Gastrocnemius medialis (tissue), 4 donors: ENCODE results near the gene TSPAN5. TPM values are rescaled to one million over a fixed set of nuclear protein-coding genes. Genes with fewer than 3 reads are reported as not detected.

Experiments used
- ATAC-seq, 2 donors: fragments of 150-250 bp; one replicate each; pipeline ENCODE4 v1.9.1; 2016
- DNase-seq, 2 donors: peaks; one replicate each; pipeline ENCODE4 v3.0.0-alpha.2; 2019
- H3K27ac ChIP-seq, 4 donors: fragments of 200-600 bp; sonication (generic); 1 replicate in 1 of 4; 2 replicates in 3 of 4; pipeline ENCODE4 v1.5.1; 2016 to 2018; ENCODE audit warnings: mild to moderate bottlenecking in 2 of 4, moderate library complexity in 1 of 4
- H3K27me3 ChIP-seq, 3 donors: fragments of 200-600 bp; sonication (generic) in 2 of 3; 1 replicate in 1 of 3; 2 replicates in 2 of 3; pipeline versions ENCODE4 v1.5.1 to v1.6.0; 2016 to 2019; ENCODE audit warnings: mild to moderate bottlenecking in 1 of 3, moderate library complexity in 1 of 3
- H3K36me3 ChIP-seq, 2 donors: fragments of 200-600 bp; sonication (generic) in 1 of 2; one replicate each; pipeline ENCODE4 v1.5.1; 2017 to 2018
- H3K4me1 ChIP-seq, 2 donors: fragments of 200-600 bp; sonication (generic) in 1 of 2; one replicate each; pipeline ENCODE4 v1.5.1; 2016 to 2017; ENCODE audit warnings: mild to moderate bottlenecking in 2 of 2
- H3K4me3 ChIP-seq, 4 donors: fragments of 200-600 bp; sonication (generic) in 3 of 4; 1 replicate in 1 of 4; 2 replicates in 3 of 4; pipeline ENCODE4 v1.5.1; 2016 to 2019; ENCODE audit warnings: mild to moderate bottlenecking in 2 of 4
- H3K9me3 ChIP-seq, 3 donors: fragments of 200-600 bp; sonication (generic) in 2 of 3; 1 replicate in 1 of 3; 2 replicates in 2 of 3; pipeline ENCODE4 v1.5.1; 2016 to 2019
- POLR2A ChIP-seq, 2 donors: fragments of 450-650 bp; IDR thresholded peaks; one replicate each; pipeline ENCODE4 v1.6.1; 2017; ENCODE audit warnings: antibody characterized with exemption in 2 of 2, mild to moderate bottlenecking in 2 of 2, moderate library complexity in 2 of 2
- in situ Hi-C, 4 donors: fragments of 200-750 bp; cut with MboI; loops; one replicate each; pipeline versions ENCODE4 v1.15.0 to v1.8.0; 2017; ENCODE audit warnings: low sequenced_read_pairs in 4 of 4
- intact Hi-C: fragments of 100-400 bp; cut with DNase I; formaldehyde crosslinking; loops from one replicate; pipeline ENCODE4 v1.15.1; 2023; ENCODE audit warnings: low total_unique reads
- total RNA-seq, 4 donors: library from RNA; depleted of rRNA; stranded (reverse); fragments of >200 nt; gene quantifications; one replicate each; pipeline versions ENCODE4 v1.1.0 to v1.2.3, GENCODE V29; 2016
- TF ChIP-seq, protein P1 (sequence below), 5 experiments: fragments of 450-650 bp in 3 of 5; fragments of 200-600 bp in 2 of 5; sonication (generic) in 2 of 5; IDR thresholded peaks in 4 of 5; conservative IDR thresholded peaks in 1 of 5; 1 replicate in 4 of 5; 2 replicates in 1 of 5; pipeline ENCODE4 v1.5.1; 2016 to 2019; ENCODE audit warnings: antibody characterized with exemption in 5 of 5, mild to moderate bottlenecking in 3 of 5, moderate library complexity in 3 of 5

Gene TSPAN5
- total RNA-seq, 4 donors from 2014 or later, result 0.55 to 18.7 (median 0.79) TPM

GRCh38 chr4:98546910-98547594, 111.4 kb downstream of the TSPAN5 start:
- H3K4me1 ChIP-seq, result peaks cover 0 to 3% of the 10 kb centered on the region in 2 donors
- intact Hi-C loops (no loop called here), in situ Hi-C loops (no loop called here)
- H3K4me3 ChIP-seq, result peak overlapping the region; percentile 33 to 58 (median 46)
- no peaks in the 10 kb centered on the region for H3K27me3 ChIP-seq
- TF ChIP-seq, protein P1, sequence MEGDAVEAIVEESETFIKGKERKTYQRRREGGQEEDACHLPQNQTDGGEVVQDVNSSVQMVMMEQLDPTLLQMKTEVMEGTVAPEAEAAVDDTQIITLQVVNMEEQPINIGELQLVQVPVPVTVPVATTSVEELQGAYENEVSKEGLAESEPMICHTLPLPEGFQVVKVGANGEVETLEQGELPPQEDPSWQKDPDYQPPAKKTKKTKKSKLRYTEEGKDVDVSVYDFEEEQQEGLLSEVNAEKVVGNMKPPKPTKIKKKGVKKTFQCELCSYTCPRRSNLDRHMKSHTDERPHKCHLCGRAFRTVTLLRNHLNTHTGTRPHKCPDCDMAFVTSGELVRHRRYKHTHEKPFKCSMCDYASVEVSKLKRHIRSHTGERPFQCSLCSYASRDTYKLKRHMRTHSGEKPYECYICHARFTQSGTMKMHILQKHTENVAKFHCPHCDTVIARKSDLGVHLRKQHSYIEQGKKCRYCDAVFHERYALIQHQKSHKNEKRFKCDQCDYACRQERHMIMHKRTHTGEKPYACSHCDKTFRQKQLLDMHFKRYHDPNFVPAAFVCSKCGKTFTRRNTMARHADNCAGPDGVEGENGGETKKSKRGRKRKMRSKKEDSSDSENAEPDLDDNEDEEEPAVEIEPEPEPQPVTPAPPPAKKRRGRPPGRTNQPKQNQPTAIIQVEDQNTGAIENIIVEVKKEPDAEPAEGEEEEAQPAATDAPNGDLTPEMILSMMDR (IDR thresholded peaks at IDR 0.05 in 4 of 5, conservative IDR thresholded peaks at IDR 0.05 in 1 of 5), result no peak
- no peak for TF ChIP-seq POLR2A (IDR thresholded peaks at IDR 0.05)
- no peaks in the 10 kb centered on the region for H3K36me3 ChIP-seq
- no peak for DNase-seq
- no peaks in the 10 kb centered on the region for H3K9me3 ChIP-seq
- peak; percentile 33 to 87 for ATAC-seq
- no peak overlapping the region for H3K27ac ChIP-seq

- H3K9me3 ChIP-seq, result no peaks in the 10 kb centered on the region
Observed at GRCh38 chr4:98544818-98545414, 113.5 kb downstream of the TSPAN5 start.

DNA sequence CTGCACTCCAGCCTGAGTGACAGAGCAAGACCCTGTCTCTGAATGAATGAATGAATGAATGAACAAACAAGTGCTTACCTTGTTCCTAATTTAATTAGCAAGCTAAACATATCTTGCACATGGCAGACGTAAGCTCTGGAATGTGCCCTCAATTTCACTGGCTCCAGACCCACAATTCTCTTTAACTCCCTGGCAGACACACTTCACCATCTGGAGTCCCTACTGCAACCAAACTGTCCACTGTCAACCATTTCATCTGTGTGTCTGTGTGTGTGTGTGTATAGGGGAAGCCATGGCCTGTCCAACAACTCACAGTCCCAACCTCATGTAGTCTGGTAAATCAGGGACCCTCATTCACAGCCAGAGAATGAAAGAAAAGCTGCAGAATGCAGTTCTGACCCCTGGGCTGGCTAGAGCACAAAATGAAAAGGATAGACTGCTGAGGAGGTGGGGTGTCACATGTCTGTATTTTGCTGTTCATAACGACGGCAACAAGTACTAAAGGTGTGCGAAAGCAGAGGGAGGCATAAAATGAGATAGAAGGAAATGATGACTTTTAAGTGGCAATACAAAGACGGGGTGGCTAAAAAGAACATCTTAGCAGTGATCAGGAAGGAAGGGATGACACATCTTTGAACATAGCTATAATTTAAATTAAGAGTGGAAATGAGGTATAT, 114.1 kb downstream of the TSPAN5 start:
- intact Hi-C loops, result no loop called here
- Histone ChIP-seq H3K27ac (no peak overlapping the region), H3K27me3 (no peaks in the 10 kb centered on the region), H3K9me3 (no peaks in the 10 kb centered on the region), H3K36me3 (no peaks in the 10 kb centered on the region), H3K4me3 (no peak overlapping the region), H3K4me1 (peaks cover 0 to 3% of the 10 kb centered on the region in 2 donors)
- in situ Hi-C loops, result no loop called here
- ATAC-seq, result no peak
- TF ChIP-seq POLR2A (IDR thresholded peaks at IDR 0.05), result no peak
- TF ChIP-seq, protein P1 (IDR thresholded peaks at IDR 0.05 in 4 of 5, conservative IDR thresholded peaks at IDR 0.05 in 1 of 5), result no peak
- no peak for DNase-seq

More at GRCh38 chr4:98544818-98545414, 113.5 kb downstream of the TSPAN5 start:
- DNase-seq (no peak), ATAC-seq (no peak)
- no peak overlapping the region for H3K27ac ChIP-seq
- H3K4me3 ChIP-seq, result no peak overlapping the region
- H3K4me1 ChIP-seq, result peaks cover 0 to 3% of the 10 kb centered on the region in 2 donors
- no peaks in the 10 kb centered on the region for H3K27me3 ChIP-seq
- no peaks in the 10 kb centered on the region for H3K36me3 ChIP-seq
- TF ChIP-seq, protein P1 (IDR thresholded peaks at IDR 0.05 in 4 of 5, conservative IDR thresholded peaks at IDR 0.05 in 1 of 5), result no peak
- TF ChIP-seq POLR2A (IDR thresholded peaks at IDR 0.05), result no peak
- in situ Hi-C loops, result no loop called here
- intact Hi-C loops, result no loop called here

DNA sequence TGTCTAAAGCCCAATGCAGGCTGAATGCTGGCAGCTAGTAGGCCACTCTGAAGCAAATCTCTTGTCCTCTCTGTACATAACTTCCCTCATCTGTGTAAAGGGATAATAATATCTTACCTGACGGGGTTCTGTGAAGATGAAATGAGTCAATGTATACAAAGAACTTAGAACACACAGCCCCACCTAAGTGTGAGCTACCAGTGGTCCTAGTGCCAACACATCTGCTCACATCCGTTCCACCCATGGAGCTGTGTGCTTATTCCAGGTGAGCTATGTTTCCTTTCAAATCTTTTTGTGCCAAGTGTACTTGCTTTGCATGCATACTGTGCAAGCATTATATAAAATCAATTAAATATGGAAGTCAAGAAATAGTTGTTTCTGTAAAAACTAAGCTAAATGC, 116.4 kb downstream of the TSPAN5 start:
- in situ Hi-C loops (no loop called here), intact Hi-C loops (no loop called here)
- TF ChIP-seq, protein P1 (IDR thresholded peaks at IDR 0.05 in 4 of 5, conservative IDR thresholded peaks at IDR 0.05 in 1 of 5), result no peak
- TF ChIP-seq POLR2A (IDR thresholded peaks at IDR 0.05), result no peak
- Histone ChIP-seq H3K27ac (no peak overlapping the region), H3K4me3 (no peak overlapping the region), H3K36me3 (no peaks in the 10 kb centered on the region), H3K9me3 (no peaks in the 10 kb centered on the region), H3K27me3 (no peaks in the 10 kb centered on the region), H3K4me1 (peaks cover 0 to 3% of the 10 kb centered on the region in 2 donors)
- no peak for DNase-seq
- no peak for ATAC-seq
